ENCODE measurements around the gene MAST3.

- TF ChIP-seq CTCF (conservative IDR thresholded peaks at IDR 0.05; ENCODE audit: low read length) (no peak), EZH2phosphoT487 (IDR thresholded peaks at IDR 0.05; ENCODE audit: borderline replicate concordance) (no peak)
Observed at GRCh38 chr19:18143902-18144301, 46.3 kb downstream of the MAST3 start.
